Endodermal cell (in vitro differentiated cells): ENCODE measurements around the gene ARSJ. TPM values are rescaled to one million over a fixed set of nuclear protein-coding genes. Genes with fewer than 3 reads are reported as not detected.

Source experiments
- DNase-seq: peaks from one replicate; pipeline ENCODE4 v3.0.0-alpha.2; 2017
- H3K27ac ChIP-seq: 2 replicates; pipeline ENCODE4 v1.5.1; 2013; ENCODE audit warnings: mild to moderate bottlenecking, low read depth, low read length, moderate library complexity
- H3K27me3 ChIP-seq: 2 replicates; pipeline ENCODE4 v1.6.1; 2013; ENCODE audit warnings: mild to moderate bottlenecking, low read length, moderate library complexity; ENCODE audit not compliant: insufficient read depth, control insufficient read depth, poor library complexity, severe bottlenecking
- H3K36me3 ChIP-seq: 2 replicates; pipeline ENCODE4 v1.7.0; 2013; ENCODE audit warnings: mild to moderate bottlenecking, low read length, moderate library complexity; ENCODE audit not compliant: control insufficient read depth, insufficient read depth
- H3K4me1 ChIP-seq: one replicate; pipeline ENCODE4 v1.7.0; 2013; ENCODE audit warnings: low read length; ENCODE audit not compliant: control insufficient read depth, insufficient read depth
- H3K4me3 ChIP-seq: 2 replicates; pipeline ENCODE4 v1.5.1; 2013; ENCODE audit warnings: mild to moderate bottlenecking, low read length, moderate library complexity
- H3K9ac ChIP-seq: 2 replicates; pipeline ENCODE4 v1.6.1; 2013; ENCODE audit warnings: mild to moderate bottlenecking, low read length, moderate library complexity; ENCODE audit not compliant: poor library complexity, severe bottlenecking; ENCODE audit errors: extremely low read depth
- H3K9me3 ChIP-seq: 2 replicates; pipeline ENCODE4 v1.6.1; 2013; ENCODE audit warnings: mild to moderate bottlenecking, low read length, moderate library complexity; ENCODE audit not compliant: control insufficient read depth
- H3K27ac Mint-ChIP-seq: 2 replicates; pipeline ENCODE4 v1.8.0; 2020; ENCODE audit warnings: mixed read lengths
- H3K27me3 Mint-ChIP-seq: 2 replicates; pipeline ENCODE4 v1.8.0; 2021; ENCODE audit warnings: mild to moderate bottlenecking, mixed read lengths; ENCODE audit not compliant: insufficient read depth
- H3K36me3 Mint-ChIP-seq: 2 replicates; pipeline ENCODE4 v1.8.0; 2020; ENCODE audit warnings: low read depth, mixed read lengths
- H3K4me1 Mint-ChIP-seq: 2 replicates; pipeline ENCODE4 v1.8.0; 2020; ENCODE audit warnings: mixed read lengths
- H3K4me3 Mint-ChIP-seq: 2 replicates; pipeline ENCODE4 v1.8.0; 2020; ENCODE audit warnings: mild to moderate bottlenecking, moderate library complexity, mixed read lengths
- H3K9me3 Mint-ChIP-seq: 2 replicates; pipeline ENCODE4 v1.8.0; 2020; ENCODE audit warnings: mild to moderate bottlenecking, mixed read lengths
- CTCF ChIP-seq: fragments of 200-600 bp; sonication (generic); conservative IDR thresholded peaks from 2 replicates; pipeline ENCODE4 v1.5.0; 2021; ENCODE audit warnings: antibody characterized with exemption, mild to moderate bottlenecking
- WGBS, 2 experiments: methylation state at CpG; one replicate each; pipeline versions ENCODE4 v1.1.5 to v1.1.7; 2013; ENCODE audit warnings: missing lambda C conversion rate in 2 of 2, mixed read lengths in 1 of 2; ENCODE audit not compliant: insufficient coverage in 1 of 2, insufficient read length in 1 of 2; 5-methylcytosine and 5-hydroxymethylcytosine counted together
- total RNA-seq, 2 donors: library from RNA; stranded (reverse); fragmentation: NEBNext Ultra II Directional in 1 of 2; extraction: Animal tissue kit (Norgen Biotek cat#: 25700) in 1 of 2; gene quantifications; 2 replicates in 1 of 2; 3 replicates in 1 of 2; pipeline ENCODE4 v1.2.1, GENCODE V29; 2021

The ARSJ gene
- total RNA-seq, 2 donors from 2014 or later: 0.35 to 0.77 TPM

- Mint-ChIP-seq H3K27me3 (no peaks in the 10 kb centered on the region), H3K9me3 (no peaks in the 10 kb centered on the region), H3K4me3 (no peak overlapping the region), H3K27ac (no peak overlapping the region), H3K4me1 (no peaks in the 10 kb centered on the region), H3K36me3 (no peaks in the 10 kb centered on the region)
- TF ChIP-seq CTCF: no peak
- Histone ChIP-seq H3K36me3 (no peaks in the 10 kb centered on the region), H3K9me3 (no peaks in the 10 kb centered on the region), H3K27ac (no peak overlapping the region), H3K4me3 (no peak overlapping the region), H3K27me3 (no peaks in the 10 kb centered on the region), H3K9ac (no peak overlapping the region), H3K4me1 (no peaks in the 10 kb centered on the region)
- no peak for DNase-seq
These were observed 70.6 kb downstream of the ARSJ start for GRCh38 chr4:113908829-113909228.

GRCh38 chr4:113907559-113907958, 71.9 kb downstream of the ARSJ start:
- H3K27ac ChIP-seq: no peak overlapping the region
- Mint-ChIP-seq H3K27me3 (no peaks in the 10 kb centered on the region), H3K4me3 (no peak overlapping the region), H3K4me1 (peaks cover 4% of the 10 kb centered on the region), H3K36me3 (no peaks in the 10 kb centered on the region), H3K9me3 (no peaks in the 10 kb centered on the region), H3K27ac (no peak overlapping the region)
- H3K4me1 ChIP-seq: peaks cover 1% of the 10 kb centered on the region
- no peaks in the 10 kb centered on the region for H3K36me3 ChIP-seq
- DNase-seq: no peak
- no peaks in the 10 kb centered on the region for H3K27me3 ChIP-seq
- H3K9ac ChIP-seq: no peak overlapping the region
- WGBS, 2 experiments: 86% methylated on average over 1 of the region's 1 CpG; no CpG with 5 or more reads in 1 of the 2 experiments
- H3K4me3 ChIP-seq: no peak overlapping the region
- no peak for TF ChIP-seq CTCF
- H3K9me3 ChIP-seq: no peaks in the 10 kb centered on the region

DNA sequence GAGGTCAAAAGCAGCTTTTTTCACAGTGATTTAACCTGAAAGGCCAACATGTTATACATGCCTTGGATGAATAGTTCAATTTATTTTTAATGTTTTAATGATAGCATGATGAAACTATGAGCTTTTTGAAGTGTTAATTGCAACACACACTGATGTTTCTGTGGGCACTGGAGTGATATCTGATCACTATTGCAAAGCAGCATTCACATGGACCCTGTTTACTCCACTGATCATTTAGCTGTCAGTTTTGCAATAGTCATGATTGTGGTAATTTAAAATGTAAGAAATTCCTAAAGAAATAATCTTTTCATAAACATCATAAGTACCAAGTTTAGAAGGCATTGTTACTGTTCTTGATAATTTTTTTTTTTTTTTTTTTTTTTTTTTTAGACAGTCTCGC, 74.1 kb downstream of the ARSJ start:
- 100% methylated on average over 1 of the region's 1 CpG; no CpG with 5 or more reads in 1 of the 2 experiments for WGBS, 2 experiments
- Mint-ChIP-seq H3K27ac (no peak overlapping the region), H3K4me3 (no peak overlapping the region), H3K9me3 (no peaks in the 10 kb centered on the region), H3K27me3 (no peaks in the 10 kb centered on the region), H3K36me3 (no peaks in the 10 kb centered on the region), H3K4me1 (peaks cover 11% of the 10 kb centered on the region)
- no peaks in the 10 kb centered on the region for H3K27me3 ChIP-seq
- no peak overlapping the region for H3K27ac ChIP-seq
- H3K4me1 ChIP-seq: peaks cover 7% of the 10 kb centered on the region
- no peak overlapping the region for H3K4me3 ChIP-seq
- H3K36me3 ChIP-seq: no peaks in the 10 kb centered on the region
- TF ChIP-seq CTCF: no peak
- no peak for DNase-seq
- H3K9me3 ChIP-seq: no peaks in the 10 kb centered on the region
- H3K9ac ChIP-seq: no peak overlapping the region
